ENCODE results near the gene HS3ST3A1.

DNA sequence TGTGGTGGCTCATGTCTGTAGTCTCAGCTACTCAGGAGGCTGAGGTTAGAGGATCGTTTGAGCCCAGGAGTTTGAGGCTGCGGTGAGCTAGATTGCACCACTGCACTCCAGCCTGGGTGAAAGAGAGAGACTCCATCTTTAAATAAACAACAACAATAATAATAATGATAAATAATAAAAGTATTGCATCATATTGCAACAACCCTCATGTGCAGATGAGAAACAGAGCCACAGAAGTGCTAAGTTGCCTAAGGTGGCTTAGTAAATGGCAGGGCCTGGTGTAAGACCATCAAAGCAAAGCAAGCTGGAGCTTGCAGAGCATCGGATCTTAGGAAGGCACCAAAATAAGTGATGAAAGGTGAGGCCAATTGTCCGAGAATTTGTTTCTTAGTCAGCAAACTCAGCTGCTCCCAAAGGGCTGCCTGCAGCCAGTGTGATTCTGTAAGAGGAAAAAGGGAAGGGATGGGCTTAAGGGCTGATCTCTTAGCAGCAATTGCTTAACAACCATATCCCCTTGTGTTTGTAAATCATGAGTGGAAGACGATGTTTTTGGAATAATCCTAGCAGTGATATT is 45.3 kb upstream of the HS3ST3A1 start:
- TF ChIP-seq, protein P1, sequence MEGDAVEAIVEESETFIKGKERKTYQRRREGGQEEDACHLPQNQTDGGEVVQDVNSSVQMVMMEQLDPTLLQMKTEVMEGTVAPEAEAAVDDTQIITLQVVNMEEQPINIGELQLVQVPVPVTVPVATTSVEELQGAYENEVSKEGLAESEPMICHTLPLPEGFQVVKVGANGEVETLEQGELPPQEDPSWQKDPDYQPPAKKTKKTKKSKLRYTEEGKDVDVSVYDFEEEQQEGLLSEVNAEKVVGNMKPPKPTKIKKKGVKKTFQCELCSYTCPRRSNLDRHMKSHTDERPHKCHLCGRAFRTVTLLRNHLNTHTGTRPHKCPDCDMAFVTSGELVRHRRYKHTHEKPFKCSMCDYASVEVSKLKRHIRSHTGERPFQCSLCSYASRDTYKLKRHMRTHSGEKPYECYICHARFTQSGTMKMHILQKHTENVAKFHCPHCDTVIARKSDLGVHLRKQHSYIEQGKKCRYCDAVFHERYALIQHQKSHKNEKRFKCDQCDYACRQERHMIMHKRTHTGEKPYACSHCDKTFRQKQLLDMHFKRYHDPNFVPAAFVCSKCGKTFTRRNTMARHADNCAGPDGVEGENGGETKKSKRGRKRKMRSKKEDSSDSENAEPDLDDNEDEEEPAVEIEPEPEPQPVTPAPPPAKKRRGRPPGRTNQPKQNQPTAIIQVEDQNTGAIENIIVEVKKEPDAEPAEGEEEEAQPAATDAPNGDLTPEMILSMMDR (IDR thresholded peaks at IDR 0.05; ENCODE audit: low read depth, low read length, missing input control), result no peak
- TF ChIP-seq TAF1 (conservative IDR thresholded peaks at IDR 0.05), result no peak
- no peak for TF ChIP-seq YY1 (IDR thresholded peaks at IDR 0.05)
- TF ChIP-seq JUND (IDR thresholded peaks at IDR 0.05), result no peak
- TF ChIP-seq SP1 (IDR thresholded peaks at IDR 0.05), result no peak
- no peak for TF ChIP-seq FOXA2 (IDR thresholded peaks at IDR 0.05)
